Spleen (tissue), 7 donors: ENCODE measurements around the gene CCDC74A.
"Not testable (repeated sequence)": the region's sequence is repeated elsewhere in the genome, so short reads cannot be mapped to it uniquely, and the experiment has no call there.

Source experiments
- POLR2A ChIP-seq, 3 donors: fragments of 450-650 bp; IDR thresholded peaks; one replicate each; pipeline ENCODE4 v1.5.1; 2017; ENCODE audit warnings: antibody characterized with exemption in 3 of 3, mild to moderate bottlenecking in 1 of 3
- POLR2AphosphoS5 ChIP-seq, 3 donors: sonication (generic); formaldehyde crosslinking; IDR thresholded peaks; one replicate each; pipeline ENCODE4 v1.5.1; 2017; ENCODE audit warnings: antibody characterized with exemption in 3 of 3
- TF ChIP-seq, protein P1 (sequence below), 11 experiments: fragments of 200-600 bp in 7 of 11; fragments of 450-650 bp in 4 of 11; sonication (generic) in 4 of 11; IDR thresholded peaks in 8 of 11; conservative IDR thresholded peaks in 3 of 11; 1 replicate in 7 of 11; 2 replicates in 4 of 11; pipeline versions ENCODE4 v1.4.0 to v1.8.0; 2016 to 2021; ENCODE audit warnings: antibody characterized with exemption in 11 of 11, inconsistent platforms in 4 of 11, mild to moderate bottlenecking in 1 of 11
- donor health status: DM: no; HTN: no; CAD: no; lungs with moderate emphysema.
- donor health status: DM: no; HTN: no; CAD: no.
- donor health status: DM: no; HTN: no; CAD: no.

DNA sequence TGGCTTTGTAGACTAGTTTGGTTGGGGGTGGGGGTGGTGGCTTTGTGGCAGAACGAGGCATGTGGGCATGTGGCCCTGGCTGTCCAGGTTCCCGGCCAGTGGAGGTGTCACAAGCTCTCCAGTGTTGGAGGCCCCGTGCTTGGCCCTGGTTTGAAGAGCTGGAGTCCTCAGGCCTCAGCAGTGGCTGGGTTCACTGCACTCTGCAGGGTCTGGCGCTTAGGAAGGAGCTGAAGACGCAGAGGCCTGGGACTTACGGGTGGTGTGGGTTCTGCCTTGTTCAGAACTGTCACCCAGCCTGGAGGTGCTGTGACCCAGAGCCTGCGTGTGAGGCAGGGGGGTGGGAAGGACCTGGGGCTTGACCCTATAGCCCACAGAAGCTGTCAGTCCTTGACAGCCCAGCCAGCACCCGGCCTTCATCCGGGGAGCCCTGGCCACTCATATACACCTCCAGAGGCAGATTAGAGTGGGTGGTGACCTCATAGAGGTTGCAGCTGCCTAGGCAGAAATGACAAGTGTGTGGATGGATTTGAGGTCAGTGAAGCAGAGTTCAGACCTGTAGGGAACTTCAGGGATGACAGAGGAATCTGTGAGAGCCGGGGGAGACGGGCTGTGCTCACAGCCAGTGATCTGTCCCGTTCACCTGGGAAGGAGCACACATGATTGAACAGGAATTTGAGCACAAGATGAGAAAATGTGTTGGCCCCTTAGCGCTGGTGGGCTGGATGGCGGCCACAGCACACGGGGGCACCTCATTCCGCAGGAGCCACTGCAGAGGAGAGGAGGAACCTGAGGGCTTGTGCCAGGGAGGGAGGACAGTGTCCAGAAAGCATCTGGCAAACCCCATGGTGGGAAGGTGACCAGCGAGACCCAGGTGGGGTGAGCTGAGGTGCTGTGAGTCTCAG lies 15.5 kb upstream of the CCDC74A start:
- TF ChIP-seq, protein P1, sequence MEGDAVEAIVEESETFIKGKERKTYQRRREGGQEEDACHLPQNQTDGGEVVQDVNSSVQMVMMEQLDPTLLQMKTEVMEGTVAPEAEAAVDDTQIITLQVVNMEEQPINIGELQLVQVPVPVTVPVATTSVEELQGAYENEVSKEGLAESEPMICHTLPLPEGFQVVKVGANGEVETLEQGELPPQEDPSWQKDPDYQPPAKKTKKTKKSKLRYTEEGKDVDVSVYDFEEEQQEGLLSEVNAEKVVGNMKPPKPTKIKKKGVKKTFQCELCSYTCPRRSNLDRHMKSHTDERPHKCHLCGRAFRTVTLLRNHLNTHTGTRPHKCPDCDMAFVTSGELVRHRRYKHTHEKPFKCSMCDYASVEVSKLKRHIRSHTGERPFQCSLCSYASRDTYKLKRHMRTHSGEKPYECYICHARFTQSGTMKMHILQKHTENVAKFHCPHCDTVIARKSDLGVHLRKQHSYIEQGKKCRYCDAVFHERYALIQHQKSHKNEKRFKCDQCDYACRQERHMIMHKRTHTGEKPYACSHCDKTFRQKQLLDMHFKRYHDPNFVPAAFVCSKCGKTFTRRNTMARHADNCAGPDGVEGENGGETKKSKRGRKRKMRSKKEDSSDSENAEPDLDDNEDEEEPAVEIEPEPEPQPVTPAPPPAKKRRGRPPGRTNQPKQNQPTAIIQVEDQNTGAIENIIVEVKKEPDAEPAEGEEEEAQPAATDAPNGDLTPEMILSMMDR (IDR thresholded peaks at IDR 0.05 in 8 of 11, conservative IDR thresholded peaks at IDR 0.05 in 3 of 11) = not testable (repeated sequence)
- TF ChIP-seq POLR2AphosphoS5, POLR2A (IDR thresholded peaks at IDR 0.05): not testable (repeated sequence)
